Stomach (tissue), 9 donors: ENCODE measurements around the gene SLC34A3. TPM values are rescaled to one million over a fixed set of nuclear protein-coding genes. Genes with fewer than 3 reads are reported as not detected.

Experiments used
- DNase-seq, 2 donors: peaks; one replicate each; pipeline versions ENCODE4 v3.0.0 to v3.0.0-alpha.2; 2013 to 2019
- H3K27ac ChIP-seq, 5 donors: fragments of 200-600 bp in 4 of 5; sonication (generic) in 4 of 5; one replicate each; pipeline ENCODE4 v1.5.1; 2013 to 2019; ENCODE audit warnings: mild to moderate bottlenecking in 1 of 5, moderate library complexity in 1 of 5
- H3K27me3 ChIP-seq, 3 donors: fragments of 200-600 bp; sonication (generic); one replicate each; pipeline ENCODE4 v1.5.1; 2017 to 2019; ENCODE audit warnings: mixed run types in 1 of 3
- H3K36me3 ChIP-seq, 4 donors: fragments of 200-600 bp; sonication (generic); 1 replicate in 3 of 4; 2 replicates in 1 of 4; pipeline ENCODE4 v1.5.1; 2016 to 2019
- H3K4me1 ChIP-seq, 4 donors: fragments of 200-600 bp; sonication (generic); one replicate each; pipeline ENCODE4 v1.5.1; 2016 to 2019
- H3K4me3 ChIP-seq, 4 donors: fragments of 200-600 bp; sonication (generic) in 3 of 4; one replicate each; pipeline ENCODE4 v1.5.1; 2016 to 2019; ENCODE audit warnings: mild to moderate bottlenecking in 1 of 4
- H3K9me3 ChIP-seq, 4 donors: fragments of 200-600 bp; sonication (generic); one replicate each; pipeline ENCODE4 v1.5.1; 2016 to 2019
- CTCF ChIP-seq, 7 experiments: fragments of 450-650 bp in 4 of 7; fragments of 200-600 bp in 3 of 7; sonication (generic) in 3 of 7; IDR thresholded peaks; one replicate each; pipeline ENCODE4 v1.5.1; 2016 to 2019; ENCODE audit warnings: antibody characterized with exemption in 7 of 7, control low read depth in 2 of 7, mild to moderate bottlenecking in 1 of 7
- EP300 ChIP-seq: sonication (generic); formaldehyde crosslinking; IDR thresholded peaks from one replicate; pipeline ENCODE4 v1.6.1; 2017; ENCODE audit warnings: antibody characterized with exemption
- POLR2A ChIP-seq, 4 donors: fragments of 450-650 bp; IDR thresholded peaks; one replicate each; pipeline ENCODE4 v1.6.1; 2016; ENCODE audit warnings: antibody characterized with exemption in 4 of 4, control low read depth in 2 of 4, mild to moderate bottlenecking in 1 of 4, moderate library complexity in 1 of 4
- POLR2AphosphoS5 ChIP-seq, 3 donors: sonication (generic); formaldehyde crosslinking; IDR thresholded peaks; one replicate each; pipeline ENCODE4 v1.6.1; 2016; ENCODE audit warnings: antibody characterized with exemption in 3 of 3
- WGBS, 5 donors: extraction: QIAGEN DNeasy Blood & Tissue Kit in 3 of 5; methylation state at CpG; one replicate each; pipeline versions ENCODE4 v1.1.5 to v1.1.7; 2013 to 2018; 5-methylcytosine and 5-hydroxymethylcytosine counted together
- intact Hi-C: fragments of 100-400 bp; cut with DNase I; formaldehyde crosslinking; loops from one replicate; pipeline ENCODE4 v1.15.1; 2023; ENCODE audit warnings: low total_unique reads
- polyA plus RNA-seq, 3 donors: library from polyadenylated mRNA; stranded (reverse); fragments of 200-250 nt; gene quantifications; one replicate each; pipeline ENCODE4 v1.2.3, GENCODE V29; 2013
- total RNA-seq, 5 donors: library from RNA; depleted of rRNA; stranded (reverse); fragments of >200 nt; gene quantifications; one replicate each; pipeline versions ENCODE4 v1.1.0 to v1.2.3, GENCODE V29; 2014 to 2016
- donor health status: healthy with polysubstance abuse.
- donor health status: Bipolar disorder and iron deficiency.
- donor health status: healthy.

The SLC34A3 gene
- total and polyA plus RNA-seq, 8 donors, result 0.18 to 0.53 TPM; not detected in 6

- no peaks in the 10 kb centered on the region for H3K9me3 ChIP-seq
- intact Hi-C loops, result loop anchor here (10.0 kb wide), 2 partner anchors 47 to 73 kb away; partner anchors contain the start of genes DPP7 and SLC34A3
- WGBS, 5 donors, result 0 to 1% (median 1%) methylated on average over 30 to 31 of the region's 31 CpGs
Observed at GRCh38 chr9:137188086-137188489, 42.6 kb upstream of the SLC34A3 start.

GRCh38 chr9:137188490-137189296 lies 42.0 kb upstream of the SLC34A3 start, which contains the start of the genes ANAPC2 and SSNA1:
Gene ANAPC2 (minus strand): TSS chr9:137188560. CDS start chr9:137188532, 28 bp downstream.
Gene SSNA1 (plus strand): TSS chr9:137188676. CDS start chr9:137188727, 51 bp downstream.
- H3K9me3 ChIP-seq, result no peaks in the 10 kb centered on the region
- intact Hi-C loops, result loop anchor here (10.0 kb wide), 2 partner anchors 46 to 74 kb away; partner anchors contain the start of genes DPP7 and SLC34A3
- peak; percentile 95 to 98 for DNase-seq
- WGBS, 5 donors, result 0 to 1% (median 0%) methylated on average over 39 to 98 of the region's 98 CpGs
- H3K4me1 ChIP-seq, result peaks cover 35 to 83% (median 77%) of the 10 kb centered on the region in 4 donors
- peak within 1 kb of the TSS; percentile 95 to 99 (median 97) for H3K4me3 ChIP-seq
- H3K36me3 ChIP-seq, result peaks cover 36 to 67% (median 63%) of the 10 kb centered on the region in 4 donors
- TF ChIP-seq POLR2A (IDR thresholded peaks at IDR 0.05) (peak in 2 of 4 donors; percentile 56), EP300 (no peak), CTCF (IDR thresholded peaks at IDR 0.05) (peak in 3 of 7 experiments; percentile 6 to 48 (median 31)), POLR2AphosphoS5 (IDR thresholded peaks at IDR 0.05) (peak; percentile 97 to 99 (median 99))
- H3K27me3 ChIP-seq, result no peaks in the 10 kb centered on the region
- peak within 1 kb of the TSS; percentile 96 to 97 (median 96) for H3K27ac ChIP-seq

More at GRCh38 chr9:137188086-137188489, 42.6 kb upstream of the SLC34A3 start:
- Histone ChIP-seq H3K27ac (peak overlapping the region; percentile 96 to 97 (median 96)), H3K27me3 (no peaks in the 10 kb centered on the region), H3K36me3 (peaks cover 42 to 73% (median 69%) of the 10 kb centered on the region in 4 donors), H3K4me1 (peaks cover 35 to 77% (median 71%) of the 10 kb centered on the region in 4 donors), H3K4me3 (peak overlapping the region; percentile 95 to 99 (median 97))
- TF ChIP-seq POLR2AphosphoS5 (IDR thresholded peaks at IDR 0.05) (no peak), POLR2A (IDR thresholded peaks at IDR 0.05) (no peak), EP300 (no peak), CTCF (IDR thresholded peaks at IDR 0.05) (no peak)
- DNase-seq, result no peak

GRCh38 chr9:137189297-137190295 lies 41.1 kb upstream of the SLC34A3 start:
- Histone ChIP-seq H3K27me3 (no peaks in the 10 kb centered on the region), H3K4me3 (peak overlapping the region; percentile 95 to 99 (median 97)), H3K36me3 (peaks cover 27 to 58% (median 54%) of the 10 kb centered on the region in 4 donors), H3K9me3 (no peaks in the 10 kb centered on the region), H3K4me1 (peaks cover 44 to 90% (median 84%) of the 10 kb centered on the region in 4 donors), H3K27ac (peak overlapping the region; percentile 96 to 97 (median 96))
- TF ChIP-seq POLR2AphosphoS5 (IDR thresholded peaks at IDR 0.05), result no peak
- no peak for TF ChIP-seq EP300
- no peak for TF ChIP-seq POLR2A (IDR thresholded peaks at IDR 0.05)
- TF ChIP-seq CTCF (IDR thresholded peaks at IDR 0.05), result no peak
- DNase-seq, result peak in 1 of 2 donors; percentile 51
- WGBS, 5 donors, result 10 to 47% (median 19%) methylated on average over 10 to 23 of the region's 23 CpGs
- intact Hi-C loops, result loop anchor here (10.0 kb wide), 2 partner anchors 45 to 75 kb away; partner anchors contain the start of genes DPP7 and SLC34A3
